Mesendoderm (in vitro differentiated cells): Measurements from ENCODE around the gene C5orf63.
A peak's percentile ranks its signal among the peaks of the same experiment; 100 is the strongest.

Source experiments
- DNase-seq: peaks from one replicate; pipeline ENCODE4 v3.0.0; 2013
- H2AK5ac ChIP-seq: 2 replicates; pipeline ENCODE4 v1.6.1; 2013; ENCODE audit warnings: low read length, inconsistent platforms
- H2BK120ac ChIP-seq: 2 replicates; pipeline ENCODE4 v1.6.1; 2013; ENCODE audit warnings: low read depth, mild to moderate bottlenecking, low read length, moderate library complexity, mixed read lengths
- H2BK15ac ChIP-seq: replicated peaks from 2 replicates; pipeline ENCODE4 v1.6.1; 2013; ENCODE audit warnings: low read depth, mild to moderate bottlenecking, moderate library complexity
- H2BK5ac ChIP-seq: 2 replicates; pipeline ENCODE4 v1.6.1; 2013; ENCODE audit warnings: low read length, inconsistent platforms
- H3K18ac ChIP-seq: 2 replicates; pipeline ENCODE4 v1.6.1; 2013; ENCODE audit warnings: mild to moderate bottlenecking, low read length, mixed read lengths
- H3K23ac ChIP-seq: one replicate; pipeline ENCODE4 v1.6.1; 2013; ENCODE audit warnings: low read length
- H3K27ac ChIP-seq: 2 replicates; pipeline ENCODE4 v1.5.1; 2013; ENCODE audit warnings: low read depth, mild to moderate bottlenecking, inconsistent platforms, low read length, moderate library complexity
- H3K27me3 ChIP-seq: 2 replicates; pipeline ENCODE4 v1.6.1; 2013; ENCODE audit warnings: low read length, control low read depth, mild to moderate bottlenecking, inconsistent platforms; ENCODE audit not compliant: insufficient read depth, poor library complexity
- H3K36me3 ChIP-seq: 2 replicates; pipeline ENCODE4 v1.6.1; 2013; ENCODE audit warnings: low read length, inconsistent platforms; ENCODE audit not compliant: control insufficient read depth, insufficient read depth
- H3K4ac ChIP-seq: one replicate; pipeline ENCODE4 v1.6.1; 2013; ENCODE audit warnings: low read depth, mild to moderate bottlenecking, low read length, moderate library complexity
- H3K4me1 ChIP-seq: 2 replicates; pipeline ENCODE4 v1.6.1; 2013; ENCODE audit warnings: low read depth, low read length, inconsistent platforms; ENCODE audit not compliant: control insufficient read depth
- H3K4me2 ChIP-seq: 2 replicates; pipeline ENCODE4 v1.6.1; 2013; ENCODE audit warnings: low read length
- H3K4me3 ChIP-seq: 2 replicates; pipeline ENCODE4 v1.5.1; 2013; ENCODE audit warnings: mild to moderate bottlenecking, low read length
- H3K56ac ChIP-seq: one replicate; pipeline ENCODE4 v1.6.1; 2013; ENCODE audit warnings: low read length
- H3K79me1 ChIP-seq: 2 replicates; pipeline ENCODE4 v1.6.1; 2013; ENCODE audit warnings: low read length, inconsistent platforms
- H3K79me2 ChIP-seq: 2 replicates; pipeline ENCODE4 v1.6.1; 2013; ENCODE audit warnings: mild to moderate bottlenecking, low read length; ENCODE audit not compliant: control insufficient read depth, insufficient read depth
- H3K9ac ChIP-seq: 2 replicates; pipeline ENCODE4 v1.6.1; 2013; ENCODE audit warnings: low read length, inconsistent platforms
- H4K5ac ChIP-seq: one replicate; pipeline ENCODE4 v1.6.1; 2013; ENCODE audit warnings: low read length
- H4K8ac ChIP-seq: one replicate; pipeline ENCODE4 v1.6.1; 2013; ENCODE audit warnings: low read depth, mild to moderate bottlenecking, control low read depth, low read length, moderate library complexity
- WGBS: extraction: QIAGEN DNeasy Blood & Tissue Kit; methylation state at CpG from one replicate; pipeline ENCODE4 v1.1.7; 2013; ENCODE audit warnings: low lambda C conversion rate, missing lambda C conversion rate; ENCODE audit not compliant: insufficient coverage; ENCODE audit errors: extremely low coverage; 5-methylcytosine and 5-hydroxymethylcytosine counted together

C5orf63 gene

GRCh38 chr5:127101533-127101932, 28.2 kb upstream of the C5orf63 start:
- H3K36me3 ChIP-seq, result no peaks in the 10 kb centered on the region
- no peak overlapping the region for H4K5ac ChIP-seq
- no peak overlapping the region for H3K56ac ChIP-seq
- no peaks in the 10 kb centered on the region for H3K79me2 ChIP-seq
- no peak overlapping the region for H2AK5ac ChIP-seq
- H3K23ac ChIP-seq, result no peak overlapping the region
- H3K4me2 ChIP-seq, result no peak overlapping the region
- no peak overlapping the region for H2BK5ac ChIP-seq
- no peak overlapping the region for H2BK15ac ChIP-seq
- H3K18ac ChIP-seq, result no peak overlapping the region
- peaks cover 3% of the 10 kb centered on the region for H3K4me1 ChIP-seq
- no CpG with 5 or more reads among the region's 2 CpGs for WGBS
- no peaks in the 10 kb centered on the region for H3K27me3 ChIP-seq
- H3K9ac ChIP-seq, result no peak overlapping the region
- DNase-seq, result no peak
- no peak overlapping the region for H3K4ac ChIP-seq
- no peak overlapping the region for H3K27ac ChIP-seq
- no peak overlapping the region for H3K4me3 ChIP-seq
- no peak overlapping the region for H4K8ac ChIP-seq
- no peak overlapping the region for H2BK120ac ChIP-seq
- no peaks in the 10 kb centered on the region for H3K79me1 ChIP-seq

- no peak for DNase-seq
- Histone ChIP-seq H2BK15ac (no peak overlapping the region), H3K79me1 (no peaks in the 10 kb centered on the region), H3K23ac (no peak overlapping the region), H4K5ac (no peak overlapping the region), H3K36me3 (no peaks in the 10 kb centered on the region), H3K4me2 (no peak overlapping the region), H3K9ac (no peak overlapping the region), H2BK120ac (no peak overlapping the region), H2BK5ac (no peak overlapping the region), H2AK5ac (no peak overlapping the region), H3K18ac (no peak overlapping the region), H3K4me1 (peaks cover 3% of the 10 kb centered on the region), H4K8ac (no peak overlapping the region), H3K27me3 (no peaks in the 10 kb centered on the region), H3K4ac (no peak overlapping the region), H3K4me3 (no peak overlapping the region), H3K56ac (no peak overlapping the region), H3K27ac (no peak overlapping the region), H3K79me2 (no peaks in the 10 kb centered on the region)
- no CpG with 5 or more reads among the region's 3 CpGs for WGBS
Observed at GRCh38 chr5:127098241-127098640, 24.9 kb upstream of the C5orf63 start.

GRCh38 chr5:127097278-127097677, 24.0 kb upstream of the C5orf63 start:
- H4K5ac ChIP-seq, result no peak overlapping the region
- H3K36me3 ChIP-seq, result no peaks in the 10 kb centered on the region
- no peak overlapping the region for H3K23ac ChIP-seq
- H3K56ac ChIP-seq, result no peak overlapping the region
- no peak overlapping the region for H2BK5ac ChIP-seq
- no CpG with 5 or more reads among the region's 3 CpGs for WGBS
- no peak overlapping the region for H2BK15ac ChIP-seq
- H3K18ac ChIP-seq, result no peak overlapping the region
- H3K4me1 ChIP-seq, result peaks cover 3% of the 10 kb centered on the region
- no peak overlapping the region for H3K4ac ChIP-seq
- H3K79me1 ChIP-seq, result no peaks in the 10 kb centered on the region
- H3K9ac ChIP-seq, result no peak overlapping the region
- H3K4me3 ChIP-seq, result no peak overlapping the region
- H3K4me2 ChIP-seq, result no peak overlapping the region
- no peak overlapping the region for H2BK120ac ChIP-seq
- H3K27me3 ChIP-seq, result no peaks in the 10 kb centered on the region
- no peaks in the 10 kb centered on the region for H3K79me2 ChIP-seq
- no peak overlapping the region for H2AK5ac ChIP-seq
- H3K27ac ChIP-seq, result no peak overlapping the region
- peak; percentile 53 for DNase-seq
- H4K8ac ChIP-seq, result no peak overlapping the region

GRCh38 chr5:127096328-127096993, 23.2 kb upstream of the C5orf63 start:
- DNase-seq, result no peak
- Histone ChIP-seq H3K23ac (no peak overlapping the region), H3K79me1 (no peaks in the 10 kb centered on the region), H4K5ac (no peak overlapping the region), H3K56ac (no peak overlapping the region), H3K27me3 (no peaks in the 10 kb centered on the region), H2BK15ac (no peak overlapping the region), H3K4me2 (no peak overlapping the region), H3K79me2 (no peaks in the 10 kb centered on the region), H2AK5ac (no peak overlapping the region), H3K36me3 (no peaks in the 10 kb centered on the region), H2BK120ac (no peak overlapping the region), H4K8ac (no peak overlapping the region), H3K9ac (no peak overlapping the region), H2BK5ac (no peak overlapping the region), H3K4me3 (no peak overlapping the region), H3K27ac (no peak overlapping the region), H3K18ac (no peak overlapping the region), H3K4ac (no peak overlapping the region), H3K4me1 (peaks cover 3% of the 10 kb centered on the region)
- no CpG with 5 or more reads among the region's 9 CpGs for WGBS

GRCh38 chr5:127094161-127094814, 21.0 kb upstream of the C5orf63 start:
- no peaks in the 10 kb centered on the region for H3K36me3 ChIP-seq
- DNase-seq, result no peak
- H3K27me3 ChIP-seq, result no peaks in the 10 kb centered on the region
- no peak overlapping the region for H4K8ac ChIP-seq
- no peak overlapping the region for H3K4me3 ChIP-seq
- no peak overlapping the region for H2BK120ac ChIP-seq
- H3K23ac ChIP-seq, result no peak overlapping the region
- no peak overlapping the region for H3K9ac ChIP-seq
- no CpG with 5 or more reads among the region's 2 CpGs for WGBS
- H3K4ac ChIP-seq, result no peak overlapping the region
- H3K27ac ChIP-seq, result no peak overlapping the region
- no peaks in the 10 kb centered on the region for H3K79me2 ChIP-seq
- H3K4me2 ChIP-seq, result no peak overlapping the region
- H3K79me1 ChIP-seq, result no peaks in the 10 kb centered on the region
- H3K56ac ChIP-seq, result no peak overlapping the region
- H4K5ac ChIP-seq, result no peak overlapping the region
- H2BK5ac ChIP-seq, result no peak overlapping the region
- no peak overlapping the region for H2AK5ac ChIP-seq
- peaks cover 3% of the 10 kb centered on the region for H3K4me1 ChIP-seq
- no peak overlapping the region for H3K18ac ChIP-seq
- H2BK15ac ChIP-seq, result no peak overlapping the region

GRCh38 chr5:127092690-127093089, 19.4 kb upstream of the C5orf63 start:
- H3K27me3 ChIP-seq, result no peaks in the 10 kb centered on the region
- no peak overlapping the region for H3K4me2 ChIP-seq
- no peak overlapping the region for H3K4ac ChIP-seq
- H3K36me3 ChIP-seq, result no peaks in the 10 kb centered on the region
- no peak overlapping the region for H3K56ac ChIP-seq
- no peak overlapping the region for H2BK15ac ChIP-seq
- H3K9ac ChIP-seq, result no peak overlapping the region
- H3K79me1 ChIP-seq, result no peaks in the 10 kb centered on the region
- H2BK5ac ChIP-seq, result no peak overlapping the region
- peak; percentile 51 for DNase-seq
- H3K18ac ChIP-seq, result no peak overlapping the region
- no peak overlapping the region for H3K4me3 ChIP-seq
- no peak overlapping the region for H3K27ac ChIP-seq
- H4K5ac ChIP-seq, result no peak overlapping the region
- no peak overlapping the region for H4K8ac ChIP-seq
- no CpG with 5 or more reads among the region's 3 CpGs for WGBS
- H3K79me2 ChIP-seq, result no peaks in the 10 kb centered on the region
- peaks cover 3% of the 10 kb centered on the region for H3K4me1 ChIP-seq
- no peak overlapping the region for H2BK120ac ChIP-seq
- no peak overlapping the region for H2AK5ac ChIP-seq
- no peak overlapping the region for H3K23ac ChIP-seq
